Gastroesophageal sphincter (tissue), 4 donors: ENCODE measurements around the gene SMPD3. TPM values are rescaled to one million over a fixed set of nuclear protein-coding genes. Genes with fewer than 3 reads are reported as not detected.
A peak's percentile ranks its signal among the peaks of the same experiment; 100 is the strongest.

Experiments
- ATAC-seq: fragments of 150-250 bp; one replicate; pipeline ENCODE4 v1.9.1; 2016; ENCODE audit warnings: mild to moderate bottlenecking, moderate library complexity
- H3K27ac ChIP-seq, 4 donors: fragments of 200-600 bp; sonication (generic) in 3 of 4; 1 replicate in 3 of 4; 2 replicates in 1 of 4; pipeline ENCODE4 v1.5.1; 2016 to 2019
- H3K27me3 ChIP-seq: fragments of 200-600 bp; sonication (generic); one replicate; pipeline ENCODE4 v1.5.1; 2019
- H3K36me3 ChIP-seq, 2 donors: fragments of 200-600 bp; sonication (generic); one replicate each; pipeline ENCODE4 v1.5.1; 2019; ENCODE audit warnings: control low read depth in 1 of 2
- H3K4me1 ChIP-seq, 3 donors: fragments of 200-600 bp; sonication (generic); 1 replicate in 2 of 3; 2 replicates in 1 of 3; pipeline ENCODE4 v1.5.1; 2016 to 2019; ENCODE audit warnings: control low read depth in 2 of 3
- H3K4me3 ChIP-seq, 2 donors: fragments of 200-600 bp; sonication (generic); one replicate each; pipeline ENCODE4 v1.5.1; 2019; ENCODE audit warnings: mild to moderate bottlenecking in 1 of 2, moderate library complexity in 1 of 2
- H3K9me3 ChIP-seq, 3 donors: fragments of 200-600 bp; sonication (generic); one replicate each; pipeline ENCODE4 v1.5.1; 2017 to 2019; ENCODE audit warnings: control low read depth in 2 of 3
- CTCF ChIP-seq, 4 experiments: fragments of 200-600 bp in 2 of 4; fragments of 450-650 bp in 2 of 4; sonication (generic) in 1 of 4; IDR thresholded peaks; one replicate each; pipeline ENCODE4 v1.5.1; 2017 to 2019; ENCODE audit warnings: antibody characterized with exemption in 4 of 4, mild to moderate bottlenecking in 2 of 4, moderate library complexity in 2 of 4
- EP300 ChIP-seq: sonication (generic); formaldehyde crosslinking; IDR thresholded peaks from one replicate; pipeline ENCODE4 v1.6.1; 2017; ENCODE audit warnings: antibody characterized with exemption, mild to moderate bottlenecking
- POLR2A ChIP-seq, 2 donors: fragments of 450-650 bp; IDR thresholded peaks; one replicate each; pipeline ENCODE4 v1.6.1; 2017; ENCODE audit warnings: antibody characterized with exemption in 2 of 2, mild to moderate bottlenecking in 2 of 2, moderate library complexity in 1 of 2
- POLR2AphosphoS5 ChIP-seq: sonication (generic); formaldehyde crosslinking; IDR thresholded peaks from one replicate; pipeline ENCODE4 v1.6.1; 2017; ENCODE audit warnings: antibody characterized with exemption
- WGBS, 2 donors: methylation state at CpG; one replicate each; pipeline ENCODE4 v1.1.5; 2018; ENCODE audit warnings: low coverage in 1 of 2; 5-methylcytosine and 5-hydroxymethylcytosine counted together
- total RNA-seq, 4 donors: library from RNA; depleted of rRNA; stranded (reverse); fragments of >200 nt; gene quantifications; one replicate each; pipeline ENCODE4 v1.1.0, GENCODE V29; 2016

Gene SMPD3
- total RNA-seq, 4 donors from 2014 or later = 0.08 to 0.94 (median 0.77) TPM; not detected in 1

- Histone ChIP-seq H3K27ac (no peak overlapping the region), H3K4me3 (no peak overlapping the region), H3K9me3 (no peaks in the 10 kb centered on the region), H3K27me3 (no peaks in the 10 kb centered on the region), H3K36me3 (no peaks in the 10 kb centered on the region), H3K4me1 (peaks cover 0 to 23% (median 9%) of the 10 kb centered on the region in 3 donors)
- TF ChIP-seq POLR2A (IDR thresholded peaks at IDR 0.05) = no peak
- no peak for TF ChIP-seq EP300
- TF ChIP-seq CTCF (IDR thresholded peaks at IDR 0.05) = no peak
- no peak for TF ChIP-seq POLR2AphosphoS5
- ATAC-seq = no peak
- 66% methylated on average over 6 of the region's 7 CpGs; no CpG with 5 or more reads in 1 of the 2 donors for WGBS, 2 donors
Measured at GRCh38 chr16:68473358-68474070, 25.2 kb upstream of the SMPD3 start.

GRCh38 chr16:68472581-68472980 lies 24.3 kb upstream of the SMPD3 start:
- Histone ChIP-seq H3K4me3 (no peak overlapping the region), H3K4me1 (peaks cover 0 to 23% (median 9%) of the 10 kb centered on the region in 3 donors), H3K27me3 (no peaks in the 10 kb centered on the region), H3K9me3 (no peaks in the 10 kb centered on the region), H3K27ac (no peak overlapping the region), H3K36me3 (no peaks in the 10 kb centered on the region)
- no peak for ATAC-seq
- 90% methylated on average over 3 of the region's 5 CpGs; no CpG with 5 or more reads in 1 of the 2 donors for WGBS, 2 donors
- TF ChIP-seq CTCF (IDR thresholded peaks at IDR 0.05) (no peak), POLR2A (IDR thresholded peaks at IDR 0.05) (no peak), POLR2AphosphoS5 (no peak), EP300 (no peak)

GRCh38 chr16:68470461-68471150 lies 22.3 kb upstream of the SMPD3 start:
- Histone ChIP-seq H3K9me3 (no peaks in the 10 kb centered on the region), H3K4me3 (peak overlapping the region in 1 of 2 donors; percentile 19), H3K27me3 (no peaks in the 10 kb centered on the region), H3K36me3 (no peaks in the 10 kb centered on the region), H3K4me1 (peaks cover 0 to 23% (median 9%) of the 10 kb centered on the region in 3 donors), H3K27ac (peak overlapping the region in 3 of 4 donors; percentile 14 to 61 (median 20))
- peak; percentile 70 for ATAC-seq
- TF ChIP-seq POLR2AphosphoS5 (no peak), POLR2A (IDR thresholded peaks at IDR 0.05) (no peak), CTCF (IDR thresholded peaks at IDR 0.05) (no peak), EP300 (no peak)
- WGBS, 2 donors = 43 to 67% methylated on average over 1 to 7 of the region's 11 CpGs

- Histone ChIP-seq H3K4me3 (peak overlapping the region in 1 of 2 donors; percentile 19), H3K27me3 (no peaks in the 10 kb centered on the region), H3K36me3 (no peaks in the 10 kb centered on the region), H3K9me3 (no peaks in the 10 kb centered on the region), H3K27ac (peak overlapping the region in 3 of 4 donors; percentile 14 to 61 (median 20)), H3K4me1 (peaks cover 0 to 23% (median 9%) of the 10 kb centered on the region in 3 donors)
- TF ChIP-seq POLR2A (IDR thresholded peaks at IDR 0.05) = no peak
- TF ChIP-seq CTCF (IDR thresholded peaks at IDR 0.05) = no peak
- TF ChIP-seq EP300 = no peak
- no peak for TF ChIP-seq POLR2AphosphoS5
- 28% methylated on average over 10 to 11 of the region's 11 CpGs for WGBS, 2 donors
- peak; percentile 27 for ATAC-seq
Measured at GRCh38 chr16:68469796-68470460, 21.6 kb upstream of the SMPD3 start.
